HFFc6 (cell line): ENCODE measurements around the gene KCNE1. TPM values are rescaled to one million over a fixed set of nuclear protein-coding genes. Genes with fewer than 3 reads are reported as not detected.
"Not testable (repeated sequence)": the region's sequence is repeated elsewhere in the genome, so short reads cannot be mapped to it uniquely, and the experiment has no call there.

Experiments
- DNase-seq: peaks from one replicate; pipeline ENCODE4 v3.0.0-alpha.2; 2018
- H3K27ac Mint-ChIP-seq: 2 replicates; pipeline ENCODE4 v1.8.0; 2020; ENCODE audit warnings: mild to moderate bottlenecking, mixed read lengths
- H3K27me3 Mint-ChIP-seq: 2 replicates; pipeline ENCODE4 v1.8.0; 2021; ENCODE audit warnings: mild to moderate bottlenecking, moderate library complexity, mixed read lengths; ENCODE audit not compliant: insufficient read depth
- H3K36me3 Mint-ChIP-seq: 2 replicates; pipeline ENCODE4 v1.8.0; 2021; ENCODE audit warnings: low read depth, mixed read lengths
- H3K4me1 Mint-ChIP-seq: 2 replicates; pipeline ENCODE4 v1.8.0; 2020; ENCODE audit warnings: low read depth, mixed read lengths
- H3K4me3 Mint-ChIP-seq: 2 replicates; pipeline ENCODE4 v1.8.0; 2020; ENCODE audit warnings: mild to moderate bottlenecking, moderate library complexity, mixed read lengths
- H3K9me3 Mint-ChIP-seq: 2 replicates; pipeline ENCODE4 v1.8.0; 2020; ENCODE audit warnings: mild to moderate bottlenecking, mixed read lengths
- total RNA-seq, 6 experiments: library from RNA; stranded (reverse); fragmentation: NEBNext Ultra II Directional; extraction: Animal tissue kit (Norgen Biotek cat#: 25700); gene quantifications; 2 replicates in 1 of 6; 3 replicates in 5 of 6; pipeline ENCODE4 v1.2.3, GENCODE V29; 2021

Gene KCNE1
- total RNA-seq, 6 experiments from 2014 or later = 0.71 to 1.3 (median 0.85) TPM

DNA sequence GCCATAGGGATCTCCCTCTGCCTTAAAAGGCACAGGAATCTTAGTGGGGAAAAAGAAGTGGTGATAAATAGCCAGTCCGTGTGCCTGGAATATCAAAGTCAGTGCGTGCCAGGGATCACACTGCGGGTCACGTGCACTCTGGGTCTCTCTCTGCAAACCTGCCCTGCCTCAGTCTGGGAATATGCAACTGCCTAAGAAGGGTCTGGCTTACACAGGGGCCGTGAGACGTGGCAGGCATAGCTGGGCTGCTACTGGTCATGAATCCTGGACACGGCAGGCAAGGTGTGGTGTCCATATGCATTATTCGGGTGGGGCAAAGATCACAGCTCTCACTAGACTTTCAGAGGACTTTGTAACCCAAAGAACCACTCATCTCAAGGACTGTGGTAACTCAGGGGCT lies 65.0 kb downstream of the KCNE1 start:
- H3K4me1 Mint-ChIP-seq, H3K27ac Mint-ChIP-seq, H3K9me3 Mint-ChIP-seq, H3K27me3 Mint-ChIP-seq, H3K36me3 Mint-ChIP-seq, DNase-seq, H3K4me3 Mint-ChIP-seq: not testable (repeated sequence)

- not testable (repeated sequence) for H3K27ac Mint-ChIP-seq, H3K36me3 Mint-ChIP-seq, DNase-seq, H3K27me3 Mint-ChIP-seq, H3K4me3 Mint-ChIP-seq, H3K9me3 Mint-ChIP-seq, H3K4me1 Mint-ChIP-seq
Observed at GRCh38 chr21:34443486-34443885, 68.5 kb downstream of the KCNE1 start.

GRCh38 chr21:34429710-34430109 lies 82.3 kb downstream of the KCNE1 start:
- not testable (repeated sequence) for H3K9me3 Mint-ChIP-seq, H3K4me1 Mint-ChIP-seq, H3K36me3 Mint-ChIP-seq, H3K27ac Mint-ChIP-seq, DNase-seq, H3K4me3 Mint-ChIP-seq, H3K27me3 Mint-ChIP-seq

- not testable (repeated sequence) for H3K4me1 Mint-ChIP-seq, DNase-seq, H3K4me3 Mint-ChIP-seq, H3K36me3 Mint-ChIP-seq, H3K9me3 Mint-ChIP-seq, H3K27ac Mint-ChIP-seq, H3K27me3 Mint-ChIP-seq
Observed at GRCh38 chr21:34428441-34428840, 83.6 kb downstream of the KCNE1 start.

- not testable (repeated sequence) for H3K36me3 Mint-ChIP-seq, DNase-seq, H3K27me3 Mint-ChIP-seq
Observed at GRCh38 chr21:34427339-34427738, 84.7 kb downstream of the KCNE1 start.

GRCh38 chr21:34423805-34424204 lies 88.2 kb downstream of the KCNE1 start, which contains the start of gene SMIM34:
Gene SMIM34, minus strand, starts transcription at chr21:34423951. Its CDS starts 112 bp downstream, at chr21:34423839.
- H3K4me3 Mint-ChIP-seq, H3K27ac Mint-ChIP-seq, H3K9me3 Mint-ChIP-seq, H3K27me3 Mint-ChIP-seq, DNase-seq, H3K4me1 Mint-ChIP-seq, H3K36me3 Mint-ChIP-seq: not testable (repeated sequence)

More at GRCh38 chr21:34427339-34427738, 84.7 kb downstream of the KCNE1 start:
- H3K27ac Mint-ChIP-seq, H3K4me1 Mint-ChIP-seq, H3K4me3 Mint-ChIP-seq, H3K9me3 Mint-ChIP-seq: not testable (repeated sequence)

- not testable (repeated sequence) for H3K4me1 Mint-ChIP-seq, DNase-seq, H3K36me3 Mint-ChIP-seq
Observed at GRCh38 chr21:34417448-34418077, 94.4 kb downstream of the KCNE1 start.

GRCh38 chr21:34407294-34407693 lies 104.7 kb downstream of the KCNE1 start:
- not testable (repeated sequence) for H3K9me3 Mint-ChIP-seq, H3K4me1 Mint-ChIP-seq, H3K36me3 Mint-ChIP-seq, H3K4me3 Mint-ChIP-seq, H3K27ac Mint-ChIP-seq, H3K27me3 Mint-ChIP-seq, DNase-seq

More at GRCh38 chr21:34417448-34418077, 94.4 kb downstream of the KCNE1 start:
- not testable (repeated sequence) for H3K27me3 Mint-ChIP-seq, H3K9me3 Mint-ChIP-seq, H3K4me3 Mint-ChIP-seq, H3K27ac Mint-ChIP-seq

DNA sequence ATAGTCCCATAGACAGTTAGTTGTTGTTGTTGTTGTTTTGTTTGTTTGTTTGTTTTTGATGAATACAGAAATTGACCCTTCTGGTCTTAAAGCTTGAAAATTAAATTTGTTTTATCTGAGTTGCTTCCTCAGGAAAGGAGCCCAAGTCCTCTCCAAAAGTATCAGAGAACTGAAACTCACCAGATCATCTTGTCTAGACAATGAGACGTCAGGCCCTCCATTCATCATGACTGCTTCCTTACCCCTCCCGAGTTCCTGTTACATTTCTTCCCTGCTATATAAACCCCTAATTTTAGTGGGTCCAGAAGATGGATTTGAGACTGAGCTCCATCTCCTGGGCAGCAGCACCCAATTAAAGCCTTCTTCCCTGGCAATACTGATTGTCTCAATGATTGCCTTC lies 105.3 kb downstream of the KCNE1 start:
- not testable (repeated sequence) for H3K4me1 Mint-ChIP-seq, H3K36me3 Mint-ChIP-seq, H3K27me3 Mint-ChIP-seq, H3K9me3 Mint-ChIP-seq, H3K27ac Mint-ChIP-seq, H3K4me3 Mint-ChIP-seq, DNase-seq

DNA sequence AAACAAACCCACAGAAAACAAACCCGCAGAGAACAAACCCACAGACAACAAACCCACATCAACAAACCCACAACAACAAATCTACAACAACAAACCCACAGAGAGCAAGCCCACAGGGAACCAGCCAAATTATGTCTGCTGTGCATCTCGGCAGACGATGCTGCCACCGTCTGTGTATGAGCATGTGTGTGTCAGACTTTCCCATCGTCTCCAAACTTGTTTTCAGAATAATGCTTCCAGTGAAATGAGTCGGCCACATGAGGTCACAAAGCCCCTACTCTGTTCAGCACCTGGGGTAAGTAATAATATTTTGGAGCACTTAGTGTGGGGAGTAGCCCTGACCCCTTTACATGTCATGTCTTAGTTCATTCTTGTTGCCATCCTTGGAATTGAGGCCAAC lies 105.9 kb downstream of the KCNE1 start:
- H3K27me3 Mint-ChIP-seq, H3K27ac Mint-ChIP-seq, H3K9me3 Mint-ChIP-seq, H3K36me3 Mint-ChIP-seq, DNase-seq, H3K4me1 Mint-ChIP-seq, H3K4me3 Mint-ChIP-seq: not testable (repeated sequence)

- not testable (repeated sequence) for H3K27ac Mint-ChIP-seq, H3K4me3 Mint-ChIP-seq, H3K4me1 Mint-ChIP-seq, H3K36me3 Mint-ChIP-seq, DNase-seq, H3K27me3 Mint-ChIP-seq, H3K9me3 Mint-ChIP-seq
Observed at GRCh38 chr21:34405686-34406085, 106.3 kb downstream of the KCNE1 start.

DNA sequence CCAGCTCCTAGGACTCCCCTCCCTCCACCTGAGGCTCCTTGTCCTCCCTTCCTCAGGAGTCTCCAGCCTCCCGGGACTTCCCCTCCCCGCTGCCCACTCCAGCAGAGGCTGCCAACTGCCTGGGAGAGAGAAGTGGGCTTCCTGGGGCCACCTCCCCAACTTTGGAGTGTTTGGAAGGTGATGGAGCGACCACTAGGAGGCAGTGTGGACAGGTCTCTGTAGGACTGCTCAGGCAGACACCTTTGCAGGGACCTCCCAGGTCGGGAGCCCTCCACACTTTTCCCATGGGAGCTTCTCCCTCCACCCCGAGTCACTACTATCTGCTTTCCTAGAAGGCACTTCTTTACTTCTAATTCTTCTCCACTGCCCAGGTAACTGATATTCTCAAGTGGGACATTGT lies 107.3 kb downstream of the KCNE1 start:
- not testable (repeated sequence) for H3K36me3 Mint-ChIP-seq, H3K4me3 Mint-ChIP-seq, DNase-seq, H3K9me3 Mint-ChIP-seq, H3K27me3 Mint-ChIP-seq, H3K27ac Mint-ChIP-seq, H3K4me1 Mint-ChIP-seq

DNA sequence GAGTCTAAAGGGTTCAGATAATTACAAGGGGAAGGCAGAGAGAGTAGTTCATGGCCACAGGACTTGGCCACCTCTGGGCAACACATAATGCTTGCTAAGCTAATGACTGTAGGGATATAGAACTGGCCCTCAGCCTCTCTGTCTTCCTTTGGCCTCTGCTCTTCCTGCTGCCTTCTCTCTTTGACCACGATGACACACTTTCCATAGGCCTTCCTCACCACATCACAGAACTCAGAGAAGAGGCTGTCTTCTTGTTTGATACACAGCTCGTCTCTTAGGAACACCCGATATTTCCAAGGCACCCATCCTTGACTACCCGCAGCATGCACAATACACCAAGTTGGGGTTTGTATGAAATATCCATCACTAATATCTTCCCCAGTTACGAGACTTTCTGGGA lies 111.5 kb downstream of the KCNE1 start:
- not testable (repeated sequence) for H3K27me3 Mint-ChIP-seq, DNase-seq, H3K4me3 Mint-ChIP-seq, H3K9me3 Mint-ChIP-seq, H3K36me3 Mint-ChIP-seq, H3K4me1 Mint-ChIP-seq, H3K27ac Mint-ChIP-seq
